Bone marrow (tissue), 2 donors: ENCODE data around the gene EYA4.
"Not testable (repeated sequence)": the region's sequence is repeated elsewhere in the genome, so short reads cannot be mapped to it uniquely, and the experiment has no call there.

Source experiments
- DNase-seq, 2 donors: peaks; one replicate each; lab custom pipeline; 2025; lab: John Stamatoyannopoulos, UW

The EYA4 gene

DNA sequence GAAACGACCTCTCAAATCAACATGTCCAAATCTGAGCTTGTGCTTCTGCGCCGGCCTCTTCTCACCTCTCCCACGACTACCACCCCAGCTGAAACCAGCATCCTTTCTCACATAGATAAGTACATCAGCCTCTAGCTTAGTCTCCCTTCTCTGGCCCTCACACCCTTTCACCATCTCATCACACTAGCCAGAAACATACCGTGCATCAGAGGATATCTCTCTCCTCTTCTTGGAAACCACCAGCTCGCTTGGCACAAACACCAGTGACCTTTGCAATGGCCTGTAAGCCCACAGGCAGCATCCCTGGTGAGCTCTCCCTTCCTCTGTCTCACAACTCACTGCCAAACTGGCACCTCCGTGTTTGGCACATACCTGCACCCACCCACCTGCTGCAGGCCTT lies 291.8 kb downstream of the EYA4 start:
- no peak for DNase-seq

DNA sequence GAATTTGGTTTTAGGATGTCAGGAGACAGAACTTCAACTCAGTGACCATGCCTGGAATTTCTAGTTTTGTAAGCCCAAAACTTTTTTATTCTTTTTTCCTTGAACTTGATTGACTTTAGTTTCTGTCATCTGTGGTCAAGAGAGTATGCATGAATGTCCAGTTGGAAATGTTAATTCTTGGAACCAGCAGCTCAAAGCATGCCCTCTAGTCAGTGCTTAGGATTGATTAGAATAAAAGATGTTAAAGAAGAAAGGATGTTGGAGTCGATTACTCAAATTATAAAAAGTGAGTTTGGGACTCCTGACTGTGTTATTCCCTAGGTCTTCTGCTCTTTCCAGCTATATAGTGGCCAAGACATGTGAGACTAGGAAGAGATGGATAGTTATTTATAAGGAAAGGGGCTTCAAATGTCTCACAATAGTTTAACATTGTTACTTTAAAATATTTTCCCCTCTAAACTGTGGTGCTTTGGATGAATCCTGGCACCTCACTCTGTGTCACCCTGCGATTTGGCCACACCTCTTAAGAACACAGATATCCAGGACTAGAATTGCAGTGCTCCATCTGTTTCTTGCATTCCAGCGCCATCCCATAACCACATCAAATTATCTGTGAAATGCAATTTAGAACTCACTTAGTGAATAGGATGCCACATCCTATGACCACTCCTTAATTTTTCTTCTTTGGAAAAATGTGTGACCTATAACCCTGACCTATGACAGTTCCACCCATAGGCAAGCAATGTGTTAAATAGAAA lies 298.5 kb downstream of the EYA4 start:
- no peak for DNase-seq

GRCh38 chr6:133540361-133540760 lies 299.2 kb downstream of the EYA4 start:
- no peak for DNase-seq

GRCh38 chr6:133541040-133541439 lies 299.9 kb downstream of the EYA4 start:
- no peak for DNase-seq

GRCh38 chr6:133542056-133542821 lies 301.1 kb downstream of the EYA4 start:
- no peak for DNase-seq

DNA sequence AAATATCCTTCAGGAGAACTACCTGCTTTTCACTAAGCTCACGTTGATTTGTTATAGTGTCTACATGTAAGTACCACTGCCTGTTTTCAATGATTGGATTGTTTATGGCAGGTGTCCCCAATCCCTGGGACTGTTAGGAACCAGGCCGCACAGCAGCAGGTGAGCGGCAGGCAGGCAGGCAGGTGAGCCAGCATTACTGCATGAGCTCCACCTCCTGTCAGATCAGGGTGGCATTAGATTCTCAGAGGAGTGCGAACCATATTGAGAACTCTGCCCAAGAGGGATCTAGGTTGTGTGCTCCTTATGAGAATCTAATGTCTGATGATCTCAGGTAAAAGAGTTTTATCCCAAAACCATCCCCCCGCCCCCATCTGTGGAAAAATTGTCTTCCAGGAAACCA lies 303.3 kb downstream of the EYA4 start:
- DNase-seq, result no peak

DNA sequence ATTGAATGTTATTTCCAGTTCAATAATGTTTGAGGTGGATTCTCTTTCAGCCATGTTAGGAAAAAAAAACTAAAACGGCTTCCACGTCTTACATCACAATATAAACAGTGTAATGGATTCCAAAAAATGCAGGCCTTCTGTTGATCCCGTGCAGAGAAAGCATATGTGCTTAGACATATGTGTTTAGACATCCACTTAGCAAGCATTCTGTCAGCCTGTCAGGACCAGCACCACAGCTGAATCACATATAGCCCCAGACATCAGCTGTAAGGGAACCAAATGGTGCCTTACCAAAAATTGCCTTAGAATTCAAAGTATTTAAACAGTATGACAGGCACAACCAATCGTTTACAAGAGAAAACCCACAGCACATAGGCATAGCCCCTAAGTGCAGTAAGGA lies 304.9 kb downstream of the EYA4 start:
- DNase-seq, result no peak

GRCh38 chr6:133547136-133547535 lies 306.0 kb downstream of the EYA4 start:
- no peak for DNase-seq

- no peak for DNase-seq
Observed at GRCh38 chr6:133548423-133549159, 307.4 kb downstream of the EYA4 start.

- no peak for DNase-seq
Observed at GRCh38 chr6:133549371-133549801, 308.2 kb downstream of the EYA4 start.

GRCh38 chr6:133550026-133550425 lies 308.9 kb downstream of the EYA4 start:
- DNase-seq, result no peak

DNA sequence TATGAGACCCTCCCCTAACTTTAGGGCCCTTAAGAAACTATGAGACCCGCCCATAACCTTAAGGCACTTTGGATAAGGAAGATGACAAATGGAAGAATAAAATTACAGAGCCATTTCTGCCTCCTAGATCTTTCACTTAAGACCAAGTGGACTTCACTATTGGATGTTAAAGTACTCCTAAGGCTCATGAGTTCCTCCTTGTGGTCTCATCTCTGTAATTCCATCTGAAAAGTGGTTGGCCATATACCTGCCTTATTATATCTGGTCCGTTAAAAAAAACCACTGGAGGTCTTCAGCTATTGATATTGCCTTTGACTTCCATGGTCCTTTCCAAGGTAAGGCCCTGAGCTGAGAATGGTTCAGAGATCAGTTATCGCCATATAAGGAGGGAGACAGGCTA lies 310.3 kb downstream of the EYA4 start:
- no peak for DNase-seq

DNA sequence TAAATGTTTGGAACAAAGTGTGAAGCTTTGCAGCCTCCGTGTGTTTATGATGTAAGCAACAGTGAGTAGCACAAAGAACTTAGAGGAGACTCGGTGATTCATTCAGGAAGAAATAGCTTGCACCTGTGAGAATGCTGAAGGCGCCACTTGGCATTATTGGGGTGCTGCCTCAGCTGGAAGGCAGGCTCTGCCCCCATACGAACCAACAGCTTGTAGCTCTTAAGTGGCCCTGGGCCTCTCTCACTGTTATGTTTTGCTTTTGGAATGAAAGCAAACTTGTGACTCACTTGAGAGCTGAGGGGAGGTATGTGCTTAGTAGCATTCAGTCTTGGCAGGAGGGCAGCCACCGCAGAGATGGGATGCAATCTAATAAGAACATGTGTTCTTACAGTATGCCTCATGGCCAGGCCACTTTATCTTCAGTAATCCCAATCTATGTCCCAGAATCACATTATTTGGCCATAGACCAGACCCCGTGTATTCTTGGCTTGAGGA lies 310.7 kb downstream of the EYA4 start:
- DNase-seq, result no peak

- DNase-seq, result peak in 1 of 2 donors; percentile 11
Observed at GRCh38 chr6:133553652-133554051, 312.5 kb downstream of the EYA4 start.

DNA sequence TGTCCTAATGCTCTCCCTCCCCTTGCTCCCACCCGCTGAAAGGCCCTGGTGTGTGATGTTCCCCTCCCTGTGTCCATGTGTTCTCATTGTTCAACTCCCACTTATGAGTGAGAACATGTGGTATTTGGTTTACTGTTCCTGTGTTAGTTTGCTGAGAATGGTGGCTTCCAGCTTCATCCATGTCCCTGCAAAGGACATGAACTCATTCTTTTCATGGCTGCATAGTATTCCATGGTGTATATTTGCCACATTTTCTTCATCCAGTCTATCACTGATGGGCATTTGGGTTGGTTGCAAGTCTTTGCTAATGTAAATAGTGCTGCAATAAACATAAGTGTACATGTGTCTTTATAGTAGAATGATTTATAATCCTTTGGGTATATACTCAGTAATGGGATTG lies 313.0 kb downstream of the EYA4 start:
- DNase-seq, result not testable (repeated sequence)

GRCh38 chr6:133555685-133556084 lies 314.5 kb downstream of the EYA4 start:
- DNase-seq, result no peak

GRCh38 chr6:133559926-133560325 lies 318.8 kb downstream of the EYA4 start:
- DNase-seq, result no peak

DNA sequence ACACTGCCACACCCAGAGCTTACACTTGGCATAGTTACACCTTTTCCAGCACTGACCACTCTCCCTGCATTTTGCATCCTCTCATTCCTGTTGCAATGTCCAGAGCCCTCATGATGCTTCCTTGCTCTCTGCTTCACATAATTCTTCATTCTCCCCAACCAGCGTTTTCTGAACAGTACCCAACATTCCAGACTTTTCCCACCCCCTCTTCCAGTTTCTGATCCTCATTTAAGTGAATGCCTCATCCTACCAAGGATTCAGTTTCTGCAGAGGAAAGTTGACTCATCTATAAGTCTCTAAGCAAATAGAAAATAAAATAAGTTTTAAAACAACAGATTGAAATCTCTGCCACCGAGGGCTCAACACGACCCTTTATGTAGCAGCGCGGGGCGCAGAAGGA lies 326.5 kb downstream of the EYA4 start:
- DNase-seq, result no peak

- DNase-seq, result no peak
Observed at GRCh38 chr6:133568970-133569889, 328.1 kb downstream of the EYA4 start.

DNA sequence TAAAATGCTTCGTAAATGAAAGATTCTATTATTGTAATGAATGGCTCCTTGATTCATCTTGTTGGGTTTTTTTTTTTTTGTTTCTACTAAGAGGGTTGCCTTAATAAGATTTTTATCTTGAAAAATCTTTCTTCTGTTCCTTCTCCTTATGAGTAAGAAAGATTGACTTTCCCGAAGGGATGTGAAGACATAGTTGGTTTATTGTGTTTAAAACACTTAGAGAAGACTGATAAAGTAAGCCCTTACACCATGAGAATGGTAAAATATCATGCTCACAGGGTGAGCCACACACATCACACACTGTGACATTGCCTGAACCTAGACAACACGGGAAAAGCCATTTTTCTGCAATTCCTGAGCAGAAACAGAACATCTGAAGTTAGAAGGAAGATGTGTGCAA lies 330.5 kb downstream of the EYA4 start:
- no peak for DNase-seq

GRCh38 chr6:133577851-133578250 lies 336.7 kb downstream of the EYA4 start:
- DNase-seq, result no peak
